ENCODE results near the gene ZNF516. TPM values are rescaled to one million over a fixed set of nuclear protein-coding genes. Genes with fewer than 3 reads are reported as not detected.

The ZNF516 gene
- total RNA-seq, 1 donor from 2014 or later: 28.0 TPM

GRCh38 chr18:76447258-76447890 is 47.7 kb downstream of the ZNF516 start:
- ATAC-seq (no peak), DNase-seq (no peak)
- H3K9me3 ChIP-seq: no peaks in the 10 kb centered on the region
- intact Hi-C loops (cut with DNase I): no loop called here
- TF ChIP-seq, protein P1, sequence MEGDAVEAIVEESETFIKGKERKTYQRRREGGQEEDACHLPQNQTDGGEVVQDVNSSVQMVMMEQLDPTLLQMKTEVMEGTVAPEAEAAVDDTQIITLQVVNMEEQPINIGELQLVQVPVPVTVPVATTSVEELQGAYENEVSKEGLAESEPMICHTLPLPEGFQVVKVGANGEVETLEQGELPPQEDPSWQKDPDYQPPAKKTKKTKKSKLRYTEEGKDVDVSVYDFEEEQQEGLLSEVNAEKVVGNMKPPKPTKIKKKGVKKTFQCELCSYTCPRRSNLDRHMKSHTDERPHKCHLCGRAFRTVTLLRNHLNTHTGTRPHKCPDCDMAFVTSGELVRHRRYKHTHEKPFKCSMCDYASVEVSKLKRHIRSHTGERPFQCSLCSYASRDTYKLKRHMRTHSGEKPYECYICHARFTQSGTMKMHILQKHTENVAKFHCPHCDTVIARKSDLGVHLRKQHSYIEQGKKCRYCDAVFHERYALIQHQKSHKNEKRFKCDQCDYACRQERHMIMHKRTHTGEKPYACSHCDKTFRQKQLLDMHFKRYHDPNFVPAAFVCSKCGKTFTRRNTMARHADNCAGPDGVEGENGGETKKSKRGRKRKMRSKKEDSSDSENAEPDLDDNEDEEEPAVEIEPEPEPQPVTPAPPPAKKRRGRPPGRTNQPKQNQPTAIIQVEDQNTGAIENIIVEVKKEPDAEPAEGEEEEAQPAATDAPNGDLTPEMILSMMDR (IDR thresholded peaks at IDR 0.05): no peak
- peaks cover 17% of the 10 kb centered on the region for H3K4me1 ChIP-seq
- no peaks in the 10 kb centered on the region for H3K27me3 ChIP-seq
- no peak overlapping the region for H3K4me3 ChIP-seq
- peaks cover 5% of the 10 kb centered on the region for H3K36me3 ChIP-seq
- H3K27ac ChIP-seq: no peak overlapping the region

DNA sequence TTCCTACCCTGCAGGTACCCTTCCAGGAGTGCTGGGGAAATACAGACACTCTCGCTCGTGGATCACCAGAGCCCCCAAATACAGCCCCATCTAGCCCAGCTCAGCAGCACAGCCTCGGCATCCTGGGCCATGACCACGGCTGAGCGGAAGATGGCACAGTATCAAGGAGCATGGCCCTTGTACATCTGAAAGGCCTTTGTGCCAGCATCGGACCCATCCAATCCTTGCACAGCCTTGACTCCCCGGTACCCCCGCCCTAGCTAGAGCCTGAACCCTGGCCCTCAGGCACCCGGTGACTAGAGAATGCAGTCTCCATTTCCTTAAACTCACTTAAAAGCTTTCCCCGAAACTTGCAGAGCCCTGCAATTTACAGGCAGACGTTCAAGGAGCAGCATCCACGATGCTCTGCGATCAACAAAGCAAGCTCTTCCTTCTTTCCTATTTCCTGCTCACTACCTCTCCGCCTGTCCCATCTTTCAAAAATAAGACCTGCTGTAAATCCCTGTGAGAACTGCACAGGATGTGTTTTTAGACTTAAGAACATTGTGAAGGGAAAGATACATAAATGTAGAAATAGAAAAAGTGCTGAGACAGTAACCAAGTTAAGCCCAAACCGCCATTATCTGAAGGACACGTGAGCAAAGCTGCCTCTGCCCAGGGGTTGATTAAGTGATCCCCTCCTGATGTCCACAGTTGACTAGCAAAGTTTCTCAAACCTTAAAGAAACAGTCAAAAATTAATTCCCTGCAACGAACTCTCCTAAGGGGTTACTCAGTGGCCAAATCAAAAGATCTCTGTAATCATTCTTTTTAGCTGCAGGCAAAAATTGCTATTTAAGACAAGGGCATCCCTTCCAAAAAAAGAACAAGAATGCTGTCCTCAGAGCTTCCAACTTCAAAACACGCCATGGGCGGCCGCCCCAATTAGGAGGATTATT is 48.5 kb downstream of the ZNF516 start:
- intact Hi-C loops (cut with DNase I): no loop called here
- Histone ChIP-seq H3K9me3 (no peaks in the 10 kb centered on the region), H3K4me1 (peaks cover 17% of the 10 kb centered on the region), H3K36me3 (peaks cover 13% of the 10 kb centered on the region), H3K27ac (no peak overlapping the region), H3K27me3 (no peaks in the 10 kb centered on the region), H3K4me3 (no peak overlapping the region)
- DNase-seq (no peak), ATAC-seq (no peak)
- TF ChIP-seq, protein P1 (IDR thresholded peaks at IDR 0.05): no peak

DNA sequence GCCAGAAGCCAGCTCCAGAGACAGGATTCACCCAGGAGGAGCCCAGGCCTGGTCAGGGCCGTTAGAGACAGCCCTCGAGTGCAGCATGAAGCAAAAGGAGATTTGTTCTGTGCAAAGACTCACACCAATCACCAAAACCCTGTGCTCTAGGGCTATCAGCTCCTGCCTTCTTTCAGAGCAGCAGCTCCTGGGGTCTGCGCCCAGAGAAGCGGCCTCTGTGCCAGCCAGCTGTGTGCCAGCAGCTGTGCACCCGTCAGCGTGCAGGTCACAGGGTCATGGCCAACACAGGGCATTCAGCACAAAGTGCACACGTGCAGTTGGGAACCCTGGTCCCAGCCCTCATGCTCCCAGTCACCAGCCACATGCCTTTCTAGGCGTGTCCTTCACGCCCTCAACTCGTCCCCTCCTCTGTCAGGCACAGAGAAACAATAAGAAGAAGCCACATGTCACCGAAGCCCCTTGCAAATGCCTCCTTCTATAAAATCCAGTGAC is 49.3 kb downstream of the ZNF516 start:
- no peak overlapping the region for H3K27ac ChIP-seq
- H3K36me3 ChIP-seq: peaks cover 19% of the 10 kb centered on the region
- DNase-seq (peak; percentile 52), ATAC-seq (no peak)
- intact Hi-C loops (cut with DNase I): no loop called here
- H3K4me1 ChIP-seq: peaks cover 17% of the 10 kb centered on the region
- H3K27me3 ChIP-seq: no peaks in the 10 kb centered on the region
- H3K4me3 ChIP-seq: no peak overlapping the region
- no peaks in the 10 kb centered on the region for H3K9me3 ChIP-seq
- TF ChIP-seq, protein P1 (IDR thresholded peaks at IDR 0.05): no peak

GRCh38 chr18:76445275-76445674 is 49.8 kb downstream of the ZNF516 start:
- H3K9me3 ChIP-seq: no peaks in the 10 kb centered on the region
- ATAC-seq (no peak), DNase-seq (no peak)
- H3K36me3 ChIP-seq: peaks cover 24% of the 10 kb centered on the region
- H3K27ac ChIP-seq: no peak overlapping the region
- peaks cover 14% of the 10 kb centered on the region for H3K4me1 ChIP-seq
- H3K4me3 ChIP-seq: no peak overlapping the region
- H3K27me3 ChIP-seq: no peaks in the 10 kb centered on the region
- intact Hi-C loops (cut with DNase I): no loop called here
- TF ChIP-seq, protein P1 (IDR thresholded peaks at IDR 0.05): no peak

- DNase-seq (no peak), ATAC-seq (no peak)
Measured at GRCh38 chr18:76444446-76445105, 50.5 kb downstream of the ZNF516 start.

More at GRCh38 chr18:76444446-76445105, 50.5 kb downstream of the ZNF516 start:
- TF ChIP-seq, protein P1 (IDR thresholded peaks at IDR 0.05): no peak
- Histone ChIP-seq H3K4me1 (peaks cover 9% of the 10 kb centered on the region), H3K27ac (no peak overlapping the region), H3K9me3 (no peaks in the 10 kb centered on the region), H3K27me3 (no peaks in the 10 kb centered on the region), H3K36me3 (peaks cover 26% of the 10 kb centered on the region), H3K4me3 (no peak overlapping the region)
- intact Hi-C loops (cut with DNase I): no loop called here

Measured in upper lobe of right lung (tissue), 1 donor.